ENCODE data around the gene SCUBE1. TPM values are rescaled to one million over a fixed set of nuclear protein-coding genes. Genes with fewer than 3 reads are reported as not detected.

Gene SCUBE1
- total RNA-seq, 4 donors from 2014 or later = 0.78 to 3.5 (median 0.95) TPM

- Histone ChIP-seq H3K9me3 (no peaks in the 10 kb centered on the region), H3K4me3 (replicated peaks in 1 of 3) (no peak overlapping the region), H3K4me1 (no peaks in the 10 kb centered on the region), H3K27me3 (no peaks in the 10 kb centered on the region), H3K36me3 (no peaks in the 10 kb centered on the region), H3K27ac (no peak overlapping the region)
- intact Hi-C loops (cut with DNase I) = no loop called here
- TF ChIP-seq POLR2A (IDR thresholded peaks at IDR 0.05) = no peak
- TF ChIP-seq, protein P1, sequence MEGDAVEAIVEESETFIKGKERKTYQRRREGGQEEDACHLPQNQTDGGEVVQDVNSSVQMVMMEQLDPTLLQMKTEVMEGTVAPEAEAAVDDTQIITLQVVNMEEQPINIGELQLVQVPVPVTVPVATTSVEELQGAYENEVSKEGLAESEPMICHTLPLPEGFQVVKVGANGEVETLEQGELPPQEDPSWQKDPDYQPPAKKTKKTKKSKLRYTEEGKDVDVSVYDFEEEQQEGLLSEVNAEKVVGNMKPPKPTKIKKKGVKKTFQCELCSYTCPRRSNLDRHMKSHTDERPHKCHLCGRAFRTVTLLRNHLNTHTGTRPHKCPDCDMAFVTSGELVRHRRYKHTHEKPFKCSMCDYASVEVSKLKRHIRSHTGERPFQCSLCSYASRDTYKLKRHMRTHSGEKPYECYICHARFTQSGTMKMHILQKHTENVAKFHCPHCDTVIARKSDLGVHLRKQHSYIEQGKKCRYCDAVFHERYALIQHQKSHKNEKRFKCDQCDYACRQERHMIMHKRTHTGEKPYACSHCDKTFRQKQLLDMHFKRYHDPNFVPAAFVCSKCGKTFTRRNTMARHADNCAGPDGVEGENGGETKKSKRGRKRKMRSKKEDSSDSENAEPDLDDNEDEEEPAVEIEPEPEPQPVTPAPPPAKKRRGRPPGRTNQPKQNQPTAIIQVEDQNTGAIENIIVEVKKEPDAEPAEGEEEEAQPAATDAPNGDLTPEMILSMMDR (IDR thresholded peaks at IDR 0.05) = no peak
- 75 to 83% methylated on average over 3 to 11 of the region's 12 CpGs for WGBS, 2 donors
- no peak for DNase-seq
These were observed 129.2 kb downstream of the SCUBE1 start for GRCh38 chr22:43213962-43214361.

- H3K4me1 ChIP-seq = no peaks in the 10 kb centered on the region
- TF ChIP-seq, protein P1 (IDR thresholded peaks at IDR 0.05) = no peak
- no peak for TF ChIP-seq POLR2A (IDR thresholded peaks at IDR 0.05)
- H3K36me3 ChIP-seq = no peaks in the 10 kb centered on the region
- H3K27me3 ChIP-seq = no peaks in the 10 kb centered on the region
- DNase-seq = peak in 1 of 2 donors; percentile 41
- intact Hi-C loops (cut with DNase I) = no loop called here
- no peaks in the 10 kb centered on the region for H3K9me3 ChIP-seq
- H3K4me3 ChIP-seq (replicated peaks in 1 of 3) = no peak overlapping the region
- 17 to 31% methylated on average over 5 to 6 of the region's 8 CpGs for WGBS, 2 donors
- H3K27ac ChIP-seq = no peak overlapping the region
These were observed 130.1 kb downstream of the SCUBE1 start for GRCh38 chr22:43213051-43213450.

- WGBS, 2 donors = 72 to 93% methylated on average over 7 of the region's 23 CpGs
- Histone ChIP-seq H3K27me3 (no peaks in the 10 kb centered on the region), H3K36me3 (no peaks in the 10 kb centered on the region), H3K4me1 (no peaks in the 10 kb centered on the region), H3K27ac (no peak overlapping the region), H3K4me3 (replicated peaks in 1 of 3) (no peak overlapping the region), H3K9me3 (no peaks in the 10 kb centered on the region)
- DNase-seq = no peak
- TF ChIP-seq, protein P1 (IDR thresholded peaks at IDR 0.05) = no peak
- intact Hi-C loops (cut with DNase I) = no loop called here
These were observed 130.7 kb downstream of the SCUBE1 start for GRCh38 chr22:43212434-43212952.

DNA sequence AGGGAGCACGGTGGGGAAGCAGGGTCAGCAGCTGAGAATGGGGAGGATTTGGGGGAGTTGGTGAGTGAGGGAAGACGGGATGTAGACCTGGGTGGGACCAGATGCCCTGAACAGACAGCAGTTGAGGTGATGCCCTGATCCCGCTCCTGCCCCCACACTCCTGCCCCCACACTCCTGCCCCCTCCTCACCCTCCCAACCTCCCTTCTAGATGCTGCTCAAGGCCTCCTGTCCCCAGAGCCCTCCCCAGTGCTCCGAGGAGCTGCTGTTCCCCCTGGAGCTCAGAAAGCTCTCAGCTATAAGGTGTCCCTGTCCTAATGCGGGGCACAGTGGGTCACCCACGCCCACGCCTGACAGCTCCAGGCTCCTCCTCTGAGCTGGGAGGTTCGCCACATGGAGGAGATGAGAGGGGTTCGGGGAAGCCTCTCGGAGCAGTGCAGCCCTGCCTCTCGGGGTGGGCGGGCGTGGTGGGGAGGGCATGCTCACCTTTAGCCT is 131.2 kb downstream of the SCUBE1 start:
- intact Hi-C loops (cut with DNase I) = no loop called here
- no peaks in the 10 kb centered on the region for H3K9me3 ChIP-seq
- 88 to 95% methylated on average over 3 to 10 of the region's 13 CpGs for WGBS, 2 donors
- H3K4me1 ChIP-seq = no peaks in the 10 kb centered on the region
- no peak overlapping the region for H3K27ac ChIP-seq
- no peak overlapping the region for H3K4me3 ChIP-seq (replicated peaks in 1 of 3)
- H3K36me3 ChIP-seq = no peaks in the 10 kb centered on the region
- no peaks in the 10 kb centered on the region for H3K27me3 ChIP-seq
- TF ChIP-seq, protein P1 (IDR thresholded peaks at IDR 0.05) = no peak
- no peak for TF ChIP-seq POLR2A (IDR thresholded peaks at IDR 0.05)
- no peak for DNase-seq

- Histone ChIP-seq H3K9me3 (no peaks in the 10 kb centered on the region), H3K4me1 (no peaks in the 10 kb centered on the region), H3K27ac (no peak overlapping the region), H3K27me3 (no peaks in the 10 kb centered on the region), H3K4me3 (replicated peaks in 1 of 3) (no peak overlapping the region), H3K36me3 (no peaks in the 10 kb centered on the region)
- intact Hi-C loops (cut with DNase I) = no loop called here
- no peak for TF ChIP-seq POLR2A (IDR thresholded peaks at IDR 0.05)
- TF ChIP-seq, protein P1 (IDR thresholded peaks at IDR 0.05) = no peak
- 90 to 92% methylated on average over 22 to 28 of the region's 34 CpGs for WGBS, 2 donors
- DNase-seq = no peak
These were observed 132.3 kb downstream of the SCUBE1 start for GRCh38 chr22:43210631-43211515.

Data from thyroid gland (tissue), 4 donors.